BE2C (cell line): ENCODE results near the gene SLFNL1.

ENCODE experiments used
- DNase-seq: peaks from one replicate; pipeline ENCODE4 v3.0.0-alpha.2; 2020
- H3K27me3 ChIP-seq: fragments of 250-450 bp; sonication (Bioruptor Pico); 2 replicates; pipeline ENCODE4 v1.5.1; 2020; ENCODE audit warnings: mild to moderate bottlenecking
- H3K36me3 ChIP-seq: fragments of 250-450 bp; sonication (Bioruptor Pico); 2 replicates; pipeline ENCODE4 v1.5.1; 2020; ENCODE audit warnings: mild to moderate bottlenecking
- H3K4me1 ChIP-seq: fragments of 250-450 bp; sonication (Bioruptor Pico); 2 replicates; pipeline ENCODE4 v1.5.1; 2020
- H3K4me3 ChIP-seq: 2 replicates; pipeline ENCODE4 v1.5.1; 2011; ENCODE audit warnings: low read depth, low read length
- H3K9me3 ChIP-seq: fragments of 250-450 bp; sonication (Bioruptor Pico); 2 replicates; pipeline ENCODE4 v1.5.1; 2020
- TF ChIP-seq, protein P1 (sequence below): IDR thresholded peaks from 2 replicates; pipeline ENCODE4 v1.5.1; 2012; ENCODE audit warnings: mild to moderate bottlenecking, low read depth, low read length

The SLFNL1 gene

GRCh38 chr1:41032147-41032546, 10.6 kb upstream of the SLFNL1 start:
- Histone ChIP-seq H3K27me3 (no peaks in the 10 kb centered on the region), H3K4me3 (no peak overlapping the region), H3K9me3 (no peaks in the 10 kb centered on the region), H3K36me3 (peaks cover 9% of the 10 kb centered on the region), H3K4me1 (no peaks in the 10 kb centered on the region)
- no peak for DNase-seq
- TF ChIP-seq, protein P1, sequence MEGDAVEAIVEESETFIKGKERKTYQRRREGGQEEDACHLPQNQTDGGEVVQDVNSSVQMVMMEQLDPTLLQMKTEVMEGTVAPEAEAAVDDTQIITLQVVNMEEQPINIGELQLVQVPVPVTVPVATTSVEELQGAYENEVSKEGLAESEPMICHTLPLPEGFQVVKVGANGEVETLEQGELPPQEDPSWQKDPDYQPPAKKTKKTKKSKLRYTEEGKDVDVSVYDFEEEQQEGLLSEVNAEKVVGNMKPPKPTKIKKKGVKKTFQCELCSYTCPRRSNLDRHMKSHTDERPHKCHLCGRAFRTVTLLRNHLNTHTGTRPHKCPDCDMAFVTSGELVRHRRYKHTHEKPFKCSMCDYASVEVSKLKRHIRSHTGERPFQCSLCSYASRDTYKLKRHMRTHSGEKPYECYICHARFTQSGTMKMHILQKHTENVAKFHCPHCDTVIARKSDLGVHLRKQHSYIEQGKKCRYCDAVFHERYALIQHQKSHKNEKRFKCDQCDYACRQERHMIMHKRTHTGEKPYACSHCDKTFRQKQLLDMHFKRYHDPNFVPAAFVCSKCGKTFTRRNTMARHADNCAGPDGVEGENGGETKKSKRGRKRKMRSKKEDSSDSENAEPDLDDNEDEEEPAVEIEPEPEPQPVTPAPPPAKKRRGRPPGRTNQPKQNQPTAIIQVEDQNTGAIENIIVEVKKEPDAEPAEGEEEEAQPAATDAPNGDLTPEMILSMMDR = no peak

DNA sequence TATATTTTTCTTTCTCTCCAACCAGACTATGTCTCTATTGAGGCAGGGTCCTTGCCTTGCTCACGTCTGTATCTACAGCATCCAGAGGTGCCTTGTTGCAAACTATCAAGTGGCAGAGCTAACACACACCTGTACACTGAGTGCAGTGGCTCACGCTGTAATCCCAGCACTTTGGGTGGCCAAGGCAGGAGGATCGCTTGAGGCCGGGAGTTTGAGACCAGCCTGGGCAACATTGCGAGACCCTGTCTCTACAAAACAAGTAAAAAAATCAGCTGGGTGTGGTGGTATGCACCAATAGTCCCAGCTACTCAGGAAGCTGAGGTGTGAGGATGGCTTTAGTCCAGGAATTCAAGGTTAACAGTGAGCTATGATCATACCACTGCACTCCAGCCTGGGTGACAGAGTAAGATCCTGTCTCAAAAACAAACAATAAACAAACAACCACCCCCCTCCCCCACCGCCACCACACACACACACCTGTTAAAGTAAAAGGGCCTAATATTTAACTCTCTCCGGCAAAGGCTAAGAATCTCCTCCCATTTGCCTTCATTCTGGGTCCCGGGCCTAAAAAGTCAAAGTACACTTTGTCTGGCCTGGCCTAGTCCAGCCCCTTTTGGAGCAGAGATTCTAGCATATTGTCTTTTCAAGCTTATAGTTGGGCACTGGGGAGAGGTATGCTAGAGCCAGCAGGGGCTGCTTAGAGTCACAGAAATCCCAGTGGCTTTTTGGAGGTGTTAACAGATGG, 9.5 kb upstream of the SLFNL1 start:
- no peak for DNase-seq
- Histone ChIP-seq H3K9me3 (no peaks in the 10 kb centered on the region), H3K4me1 (no peaks in the 10 kb centered on the region), H3K4me3 (no peak overlapping the region), H3K27me3 (no peaks in the 10 kb centered on the region), H3K36me3 (peaks cover 4% of the 10 kb centered on the region)
- TF ChIP-seq, protein P1 = no peak

- no peak for DNase-seq
- no peaks in the 10 kb centered on the region for H3K27me3 ChIP-seq
- no peaks in the 10 kb centered on the region for H3K9me3 ChIP-seq
- H3K36me3 ChIP-seq = peaks cover 4% of the 10 kb centered on the region
- no peaks in the 10 kb centered on the region for H3K4me1 ChIP-seq
- TF ChIP-seq, protein P1 = no peak
- no peak overlapping the region for H3K4me3 ChIP-seq
These were observed 6.6 kb upstream of the SLFNL1 start for GRCh38 chr1:41028034-41028642.

DNA sequence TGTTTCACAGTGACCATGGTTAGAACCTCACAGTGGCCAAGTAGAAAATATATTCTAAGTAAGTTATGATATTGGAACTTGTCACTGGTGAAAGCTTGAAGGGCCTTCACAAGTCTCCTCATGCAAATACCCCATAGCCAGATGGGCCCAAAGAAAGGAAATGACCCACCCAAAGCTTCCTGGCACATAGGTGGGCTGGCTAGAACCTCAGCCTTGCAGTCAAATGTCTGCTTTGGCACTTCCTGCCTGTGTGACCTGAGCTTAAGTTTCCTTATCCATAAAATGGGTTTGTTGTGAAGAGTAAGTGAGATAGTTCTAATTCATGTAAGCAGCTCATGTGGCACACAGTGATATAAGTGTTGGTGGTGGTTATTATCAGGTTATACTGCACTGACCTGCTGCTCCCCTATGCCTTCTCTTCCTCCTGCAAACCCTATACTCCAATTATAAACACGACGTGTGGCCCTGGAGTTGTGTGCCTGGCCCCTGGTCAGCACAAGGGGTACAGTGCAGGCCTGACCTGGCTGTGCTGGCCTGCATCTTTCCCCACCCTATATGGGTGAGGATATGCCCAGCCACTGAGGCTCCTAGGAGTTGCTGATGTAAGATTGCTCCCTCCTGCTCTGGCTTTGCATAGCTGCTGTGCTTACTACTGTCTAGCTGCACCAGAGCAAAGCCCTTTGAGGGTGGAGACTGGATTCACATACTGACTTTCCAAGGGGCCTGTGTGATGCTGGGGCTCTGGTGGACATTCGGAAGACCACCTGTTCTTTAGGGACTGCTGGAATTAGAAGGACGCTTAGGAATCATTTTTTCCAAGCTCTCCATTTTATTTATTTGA, 4.7 kb upstream of the SLFNL1 start:
- Histone ChIP-seq H3K9me3 (no peaks in the 10 kb centered on the region), H3K36me3 (no peaks in the 10 kb centered on the region), H3K4me3 (no peak overlapping the region), H3K27me3 (no peaks in the 10 kb centered on the region), H3K4me1 (peaks cover 5% of the 10 kb centered on the region; the same call in 1 of the 2 replicates)
- DNase-seq = no peak
- TF ChIP-seq, protein P1 = no peak

DNA sequence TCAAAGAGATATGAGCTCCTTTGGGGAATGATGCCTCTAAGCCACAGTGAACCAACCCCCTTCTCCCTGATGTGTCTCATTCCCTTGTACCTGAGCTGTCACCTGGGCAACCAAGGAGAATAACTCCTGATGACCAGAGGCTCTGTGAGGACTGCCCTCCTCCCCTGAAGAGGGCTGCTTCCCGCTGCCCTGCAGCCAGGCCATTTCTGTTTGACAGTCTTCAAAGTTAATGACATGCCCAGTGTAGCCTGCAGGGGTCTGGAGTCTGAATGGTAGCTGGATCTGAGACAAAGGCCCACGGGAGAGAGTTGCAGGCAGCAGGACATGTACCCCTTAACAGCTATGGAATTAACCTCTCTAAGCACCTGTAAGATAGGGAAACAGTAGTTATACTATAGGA, 3.4 kb upstream of the SLFNL1 start:
- H3K27me3 ChIP-seq = no peaks in the 10 kb centered on the region
- H3K4me1 ChIP-seq = peaks cover 5% of the 10 kb centered on the region; the same call in 1 of the 2 replicates
- TF ChIP-seq, protein P1 = no peak
- H3K9me3 ChIP-seq = no peaks in the 10 kb centered on the region
- no peak overlapping the region for H3K4me3 ChIP-seq
- DNase-seq = no peak
- H3K36me3 ChIP-seq = no peaks in the 10 kb centered on the region
